H1 (cell line): ENCODE data around the gene ZNF606. TPM values are rescaled to one million over a fixed set of nuclear protein-coding genes. Genes with fewer than 3 reads are reported as not detected.

Source experiments
- BACH1 ChIP-seq: IDR thresholded peaks from 2 replicates; pipeline ENCODE4 v1.6.1; 2012; ENCODE audit warnings: low read length, improper control_type of control experiment
- BRCA1 ChIP-seq: IDR thresholded peaks from 2 replicates; pipeline ENCODE4 v1.6.1; 2012; ENCODE audit warnings: low read depth, low read length, improper control_type of control experiment
- CEBPB ChIP-seq: IDR thresholded peaks from 2 replicates; pipeline ENCODE4 v1.6.1; 2012; ENCODE audit warnings: low read depth, low read length
- POU5F1 ChIP-seq: IDR thresholded peaks from 2 replicates; pipeline ENCODE4 v1.6.1; 2011; ENCODE audit warnings: low read depth, mild to moderate bottlenecking, low read length, moderate library complexity
- RBBP5 ChIP-seq: IDR thresholded peaks from 2 replicates; pipeline ENCODE4 v1.7.1; 2012; ENCODE audit warnings: low read depth, mild to moderate bottlenecking, inconsistent platforms, low read length, moderate library complexity, borderline replicate concordance
- TAF1 ChIP-seq: IDR thresholded peaks from 2 replicates; pipeline ENCODE4 v1.6.1; 2011; ENCODE audit warnings: mild to moderate bottlenecking, low read depth, low read length
- TAF7 ChIP-seq: optimal IDR thresholded peaks from 2 replicates; pipeline ENCODE3; 2011; ENCODE audit warnings: low read depth, mild to moderate bottlenecking, inconsistent platforms, low read length, moderate library complexity, borderline replicate concordance
- YY1 ChIP-seq: IDR thresholded peaks from 2 replicates; pipeline ENCODE4 v1.6.1; 2011; ENCODE audit warnings: low read depth, mild to moderate bottlenecking, low read length
- ZNF274 ChIP-seq: IDR thresholded peaks from 2 replicates; pipeline ENCODE4 v1.7.0; 2012; ENCODE audit warnings: low read length, borderline replicate concordance; ENCODE audit errors: extremely low read depth
- polyA plus RNA-seq, 7 experiments: library from polyadenylated mRNA; depleted of rRNA in 3 of 7; stranded (reverse) in 5 of 7; unstranded in 2 of 7; fragments of >200 nt in 5 of 7; fragments of 200-250 nt in 2 of 7; gene quantifications; 1 replicate in 5 of 7; 2 replicates in 1 of 7; 4 replicates in 1 of 7; pipeline versions ENCODE4 v1.2.1 to v1.2.3, GENCODE V29; 2011 to 2013; ENCODE audit warnings: missing spikeins in 2 of 7, mixed read lengths in 2 of 7
- total RNA-seq: library from RNA; stranded (reverse); fragmentation: NEBNext Ultra II Directional; extraction: Animal tissue kit (Norgen Biotek cat#: 25700); gene quantifications from 2 replicates; pipeline ENCODE4 v1.2.1, GENCODE V29; 2021
- TF ChIP-seq, protein P1 (sequence below): fragments of 300-600 bp; sonication (generic); IDR thresholded peaks from 2 replicates; pipeline ENCODE4 v1.7.1; 2012; ENCODE audit warnings: low read length, moderate library complexity, mild to moderate bottlenecking, inconsistent platforms; ENCODE audit not compliant: insufficient replicate concordance

ZNF606 gene
- total and polyA plus RNA-seq, 2 of the 8 experiments (the other 6 are each of a cell fraction or from before 2014, with no cell fraction given) = 5.2 to 19.3 TPM

DNA sequence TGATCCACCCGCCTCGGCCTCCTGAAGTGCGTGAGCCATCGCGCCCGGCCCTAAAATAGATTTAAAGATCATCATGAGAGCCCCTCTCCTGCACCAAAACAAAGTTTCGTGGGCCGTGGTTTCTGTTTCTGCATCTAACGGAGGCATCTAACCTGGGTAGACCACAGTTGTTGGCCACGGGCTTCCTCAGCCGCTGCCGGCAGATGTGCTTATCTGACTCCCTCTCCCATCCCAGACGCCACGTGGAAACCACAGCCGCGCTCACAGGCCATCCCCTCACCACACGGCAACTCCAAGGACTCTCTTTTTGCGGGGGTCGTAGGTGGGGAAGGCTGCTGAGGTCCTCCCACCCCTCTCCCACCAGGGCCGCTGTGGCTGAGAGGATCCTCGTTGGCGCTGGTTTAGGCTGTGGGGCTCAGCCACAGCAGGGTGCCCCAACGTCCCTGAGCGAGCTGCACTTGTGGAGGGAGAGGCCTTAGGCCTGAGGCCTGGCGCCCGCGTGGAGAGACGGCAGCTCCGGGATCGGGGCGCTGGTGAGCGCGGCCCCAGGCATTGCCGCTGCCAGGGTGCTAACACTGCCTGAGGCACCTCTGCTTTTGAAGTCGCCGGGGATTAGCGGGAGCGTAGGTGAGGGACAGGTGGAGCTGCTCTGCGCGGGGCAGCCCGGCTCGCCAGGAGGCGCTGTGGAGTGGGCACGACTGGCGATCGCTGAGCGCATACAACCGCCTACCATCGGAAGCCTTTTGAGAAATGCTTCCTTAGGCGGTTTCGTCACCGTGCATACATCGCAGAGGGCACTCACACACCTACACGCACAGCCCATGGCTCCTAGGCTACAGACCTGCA lies 40.1 kb upstream of the ZNF606 start (continued):
- TF ChIP-seq, protein P1, sequence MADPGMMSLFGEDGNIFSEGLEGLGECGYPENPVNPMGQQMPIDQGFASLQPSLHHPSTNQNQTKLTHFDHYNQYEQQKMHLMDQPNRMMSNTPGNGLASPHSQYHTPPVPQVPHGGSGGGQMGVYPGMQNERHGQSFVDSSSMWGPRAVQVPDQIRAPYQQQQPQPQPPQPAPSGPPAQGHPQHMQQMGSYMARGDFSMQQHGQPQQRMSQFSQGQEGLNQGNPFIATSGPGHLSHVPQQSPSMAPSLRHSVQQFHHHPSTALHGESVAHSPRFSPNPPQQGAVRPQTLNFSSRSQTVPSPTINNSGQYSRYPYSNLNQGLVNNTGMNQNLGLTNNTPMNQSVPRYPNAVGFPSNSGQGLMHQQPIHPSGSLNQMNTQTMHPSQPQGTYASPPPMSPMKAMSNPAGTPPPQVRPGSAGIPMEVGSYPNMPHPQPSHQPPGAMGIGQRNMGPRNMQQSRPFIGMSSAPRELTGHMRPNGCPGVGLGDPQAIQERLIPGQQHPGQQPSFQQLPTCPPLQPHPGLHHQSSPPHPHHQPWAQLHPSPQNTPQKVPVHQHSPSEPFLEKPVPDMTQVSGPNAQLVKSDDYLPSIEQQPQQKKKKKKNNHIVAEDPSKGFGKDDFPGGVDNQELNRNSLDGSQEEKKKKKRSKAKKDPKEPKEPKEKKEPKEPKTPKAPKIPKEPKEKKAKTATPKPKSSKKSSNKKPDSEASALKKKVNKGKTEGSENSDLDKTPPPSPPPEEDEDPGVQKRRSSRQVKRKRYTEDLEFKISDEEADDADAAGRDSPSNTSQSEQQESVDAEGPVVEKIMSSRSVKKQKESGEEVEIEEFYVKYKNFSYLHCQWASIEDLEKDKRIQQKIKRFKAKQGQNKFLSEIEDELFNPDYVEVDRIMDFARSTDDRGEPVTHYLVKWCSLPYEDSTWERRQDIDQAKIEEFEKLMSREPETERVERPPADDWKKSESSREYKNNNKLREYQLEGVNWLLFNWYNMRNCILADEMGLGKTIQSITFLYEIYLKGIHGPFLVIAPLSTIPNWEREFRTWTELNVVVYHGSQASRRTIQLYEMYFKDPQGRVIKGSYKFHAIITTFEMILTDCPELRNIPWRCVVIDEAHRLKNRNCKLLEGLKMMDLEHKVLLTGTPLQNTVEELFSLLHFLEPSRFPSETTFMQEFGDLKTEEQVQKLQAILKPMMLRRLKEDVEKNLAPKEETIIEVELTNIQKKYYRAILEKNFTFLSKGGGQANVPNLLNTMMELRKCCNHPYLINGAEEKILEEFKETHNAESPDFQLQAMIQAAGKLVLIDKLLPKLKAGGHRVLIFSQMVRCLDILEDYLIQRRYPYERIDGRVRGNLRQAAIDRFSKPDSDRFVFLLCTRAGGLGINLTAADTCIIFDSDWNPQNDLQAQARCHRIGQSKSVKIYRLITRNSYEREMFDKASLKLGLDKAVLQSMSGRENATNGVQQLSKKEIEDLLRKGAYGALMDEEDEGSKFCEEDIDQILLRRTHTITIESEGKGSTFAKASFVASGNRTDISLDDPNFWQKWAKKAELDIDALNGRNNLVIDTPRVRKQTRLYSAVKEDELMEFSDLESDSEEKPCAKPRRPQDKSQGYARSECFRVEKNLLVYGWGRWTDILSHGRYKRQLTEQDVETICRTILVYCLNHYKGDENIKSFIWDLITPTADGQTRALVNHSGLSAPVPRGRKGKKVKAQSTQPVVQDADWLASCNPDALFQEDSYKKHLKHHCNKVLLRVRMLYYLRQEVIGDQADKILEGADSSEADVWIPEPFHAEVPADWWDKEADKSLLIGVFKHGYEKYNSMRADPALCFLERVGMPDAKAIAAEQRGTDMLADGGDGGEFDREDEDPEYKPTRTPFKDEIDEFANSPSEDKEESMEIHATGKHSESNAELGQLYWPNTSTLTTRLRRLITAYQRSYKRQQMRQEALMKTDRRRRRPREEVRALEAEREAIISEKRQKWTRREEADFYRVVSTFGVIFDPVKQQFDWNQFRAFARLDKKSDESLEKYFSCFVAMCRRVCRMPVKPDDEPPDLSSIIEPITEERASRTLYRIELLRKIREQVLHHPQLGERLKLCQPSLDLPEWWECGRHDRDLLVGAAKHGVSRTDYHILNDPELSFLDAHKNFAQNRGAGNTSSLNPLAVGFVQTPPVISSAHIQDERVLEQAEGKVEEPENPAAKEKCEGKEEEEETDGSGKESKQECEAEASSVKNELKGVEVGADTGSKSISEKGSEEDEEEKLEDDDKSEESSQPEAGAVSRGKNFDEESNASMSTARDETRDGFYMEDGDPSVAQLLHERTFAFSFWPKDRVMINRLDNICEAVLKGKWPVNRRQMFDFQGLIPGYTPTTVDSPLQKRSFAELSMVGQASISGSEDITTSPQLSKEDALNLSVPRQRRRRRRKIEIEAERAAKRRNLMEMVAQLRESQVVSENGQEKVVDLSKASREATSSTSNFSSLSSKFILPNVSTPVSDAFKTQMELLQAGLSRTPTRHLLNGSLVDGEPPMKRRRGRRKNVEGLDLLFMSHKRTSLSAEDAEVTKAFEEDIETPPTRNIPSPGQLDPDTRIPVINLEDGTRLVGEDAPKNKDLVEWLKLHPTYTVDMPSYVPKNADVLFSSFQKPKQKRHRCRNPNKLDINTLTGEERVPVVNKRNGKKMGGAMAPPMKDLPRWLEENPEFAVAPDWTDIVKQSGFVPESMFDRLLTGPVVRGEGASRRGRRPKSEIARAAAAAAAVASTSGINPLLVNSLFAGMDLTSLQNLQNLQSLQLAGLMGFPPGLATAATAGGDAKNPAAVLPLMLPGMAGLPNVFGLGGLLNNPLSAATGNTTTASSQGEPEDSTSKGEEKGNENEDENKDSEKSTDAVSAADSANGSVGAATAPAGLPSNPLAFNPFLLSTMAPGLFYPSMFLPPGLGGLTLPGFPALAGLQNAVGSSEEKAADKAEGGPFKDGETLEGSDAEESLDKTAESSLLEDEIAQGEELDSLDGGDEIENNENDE = no peak
- TF ChIP-seq RBBP5 = no peak
- no peak for TF ChIP-seq POU5F1
- TF ChIP-seq BACH1 = no peak
- TF ChIP-seq ZNF274 = no peak
- TF ChIP-seq BRCA1 = no peak
- TF ChIP-seq TAF7 = no peak
- TF ChIP-seq CEBPB = peak; percentile 70
- TF ChIP-seq YY1 = peak; percentile 43; the same call in 1 of the 2 replicates
- no peak for TF ChIP-seq TAF1
